ENCODE measurements around the gene SRRM3. TPM values are rescaled to one million over a fixed set of nuclear protein-coding genes. Genes with fewer than 3 reads are reported as not detected.

Gene SRRM3
- total RNA-seq, 1 experiment from 2014 or later = 0.74 TPM

GRCh38 chr7:76182225-76182960 lies 19.3 kb upstream of the SRRM3 start:
- Histone ChIP-seq H3K9me3 (ENCODE audit: insufficient read depth, low read depth) (no peaks in the 10 kb centered on the region), H3K4me1 (replicated peaks; ENCODE audit: insufficient read depth) (no peaks in the 10 kb centered on the region), H3K4me2 (no peak overlapping the region), H2AFZ (no peak overlapping the region), H3K4me3 (no peak overlapping the region), H3K27me3 (ENCODE audit: insufficient read depth, low read depth) (no peaks in the 10 kb centered on the region), H3K36me3 (ENCODE audit: low read depth) (no peaks in the 10 kb centered on the region), H3K79me2 (ENCODE audit: low read depth) (no peaks in the 10 kb centered on the region), H3K9me2 (ENCODE audit: insufficient read depth) (no peaks in the 10 kb centered on the region), H3F3A (ENCODE audit: insufficient read depth, low read depth) (no peaks in the 10 kb centered on the region), H4K20me1 (ENCODE audit: insufficient read depth) (no peaks in the 10 kb centered on the region), H3K27ac (no peak overlapping the region)
- TF ChIP-seq EZH2 (IDR thresholded peaks at IDR 0.05; ENCODE audit: low read depth) (no peak), CTCF (conservative IDR thresholded peaks at IDR 0.05) (no peak)
- intact Hi-C loops (cut with micrococcal nuclease; ENCODE audit: unreplicated experiment) = no loop called here
- no TSS peak for BruUV-seq (replicated peaks)
- ChIA-PET CTCF (no interaction called here), POLR2A (ENCODE audit: unreplicated experiment) (no interaction called here)
- DNase-seq = no peak

GRCh38 chr7:76185187-76185896 lies 16.4 kb upstream of the SRRM3 start:
- Histone ChIP-seq H3K4me2 (no peak overlapping the region), H4K20me1 (ENCODE audit: insufficient read depth) (no peaks in the 10 kb centered on the region), H3K79me2 (ENCODE audit: low read depth) (no peaks in the 10 kb centered on the region), H3K36me3 (ENCODE audit: low read depth) (no peaks in the 10 kb centered on the region), H3K27me3 (ENCODE audit: insufficient read depth, low read depth) (0 out of 2 replicates have a peak, but pooled peaks cover 3% of the 10 kb centered on the region), H3K9me2 (ENCODE audit: insufficient read depth) (no peaks in the 10 kb centered on the region), H3F3A (ENCODE audit: insufficient read depth, low read depth) (no peaks in the 10 kb centered on the region), H3K9me3 (ENCODE audit: insufficient read depth, low read depth) (no peaks in the 10 kb centered on the region), H3K27ac (no peak overlapping the region), H3K4me1 (replicated peaks; ENCODE audit: insufficient read depth) (no peaks in the 10 kb centered on the region), H3K4me3 (no peak overlapping the region), H2AFZ (no peak overlapping the region)
- POLR2A ChIA-PET (ENCODE audit: unreplicated experiment) = interaction anchor here (0.6 kb wide), 1 partner anchor 79 kb away, joined by 3 read pairs; no protein-coding TSS in a partner anchor
- DNase-seq = no peak
- no TSS peak for BruUV-seq (replicated peaks)
- CTCF ChIA-PET = no interaction called here
- intact Hi-C loops (cut with micrococcal nuclease; ENCODE audit: unreplicated experiment) = no loop called here
- TF ChIP-seq EZH2 (IDR thresholded peaks at IDR 0.05; ENCODE audit: low read depth) = no peak
- no peak for TF ChIP-seq CTCF (conservative IDR thresholded peaks at IDR 0.05)

- Histone ChIP-seq H3K27ac (no peak overlapping the region), H3K36me3 (ENCODE audit: low read depth) (no peaks in the 10 kb centered on the region), H3K27me3 (ENCODE audit: insufficient read depth, low read depth) (0 out of 2 replicates have a peak, but pooled peaks cover 3% of the 10 kb centered on the region), H3K4me3 (no peak overlapping the region), H3F3A (ENCODE audit: insufficient read depth, low read depth) (no peaks in the 10 kb centered on the region), H3K4me1 (replicated peaks; ENCODE audit: insufficient read depth) (no peaks in the 10 kb centered on the region), H4K20me1 (ENCODE audit: insufficient read depth) (no peaks in the 10 kb centered on the region), H2AFZ (no peak overlapping the region), H3K79me2 (ENCODE audit: low read depth) (no peaks in the 10 kb centered on the region), H3K9me2 (ENCODE audit: insufficient read depth) (no peaks in the 10 kb centered on the region), H3K9me3 (ENCODE audit: insufficient read depth, low read depth) (no peaks in the 10 kb centered on the region), H3K4me2 (no peak overlapping the region)
- TF ChIP-seq CTCF (conservative IDR thresholded peaks at IDR 0.05) = no peak
- TF ChIP-seq EZH2 (IDR thresholded peaks at IDR 0.05; ENCODE audit: low read depth) = no peak
- intact Hi-C loops (cut with micrococcal nuclease; ENCODE audit: unreplicated experiment) = no loop called here
- no TSS peak for BruUV-seq (replicated peaks)
- CTCF ChIA-PET = no interaction called here
- DNase-seq = no peak
- POLR2A ChIA-PET (ENCODE audit: unreplicated experiment) = no interaction called here
Observed at GRCh38 chr7:76187272-76187671, 14.4 kb upstream of the SRRM3 start.

Measured in PC-9 (cell line).